OCI-LY1 (cell line): ENCODE results near the gene LRRFIP1.

Experiments used
- H2AFZ ChIP-seq: fragments of 200-600 bp; sonication (generic), shearing (Covaris generic); 2 replicates; pipeline ENCODE4 v1.6.0; 2014; ENCODE audit warnings: antibody characterized with exemption, mild to moderate bottlenecking, low read length
- H3F3A ChIP-seq: fragments of 200-600 bp; sonication (generic), shearing (Covaris generic); 2 replicates; pipeline ENCODE4 v1.6.0; 2014; ENCODE audit warnings: mild to moderate bottlenecking, antibody characterized with exemption, low read length, moderate library complexity; ENCODE audit not compliant: insufficient read depth
- H3K27ac ChIP-seq: fragments of 200-600 bp; sonication (generic); 2 replicates; pipeline ENCODE4 v1.5.1; 2014; ENCODE audit warnings: low read length, mixed run types, mild to moderate bottlenecking, low read depth; ENCODE audit not compliant: poor library complexity, severe bottlenecking
- H3K27me3 ChIP-seq: fragments of 200-600 bp; sonication (generic); 2 replicates; pipeline ENCODE4 v1.6.0; 2014; ENCODE audit warnings: antibody characterized with exemption, mild to moderate bottlenecking, low read length, moderate library complexity; ENCODE audit not compliant: insufficient read depth
- H3K36me3 ChIP-seq: fragments of 200-600 bp; sonication (generic); 2 replicates; pipeline ENCODE4 v1.6.1; 2014; ENCODE audit warnings: mild to moderate bottlenecking, antibody characterized with exemption, low read length, moderate library complexity, mixed read lengths; ENCODE audit not compliant: insufficient read depth
- H3K4me1 ChIP-seq: fragments of 200-600 bp; sonication (generic); 2 replicates; pipeline ENCODE4 v1.5.1; 2014; ENCODE audit warnings: mild to moderate bottlenecking, low read length, moderate library complexity; ENCODE audit not compliant: insufficient read depth, severe bottlenecking
- H3K4me2 ChIP-seq: fragments of 200-600 bp; sonication (generic), shearing (Covaris generic); 2 replicates; pipeline ENCODE4 v1.6.1; 2014; ENCODE audit warnings: low read length
- H3K4me3 ChIP-seq: fragments of 200-600 bp; sonication (generic); 2 replicates; pipeline ENCODE4 v1.5.1; 2014; ENCODE audit warnings: low read length, low read depth, mild to moderate bottlenecking, mixed read lengths; ENCODE audit not compliant: poor library complexity, severe bottlenecking
- H3K79me2 ChIP-seq: fragments of 200-600 bp; shearing (Covaris generic); 2 replicates; pipeline ENCODE4 v1.6.1; 2016; ENCODE audit warnings: mixed run types, low read length, mixed read lengths; ENCODE audit not compliant: insufficient read depth
- H3K9ac ChIP-seq: fragments of 200-600 bp; sonication (generic), shearing (Covaris generic); 2 replicates; pipeline ENCODE4 v1.6.1; 2014; ENCODE audit warnings: mild to moderate bottlenecking, low read length, mixed read lengths
- H3K9me2 ChIP-seq: fragments of 200-600 bp; sonication (generic), shearing (Covaris generic); 2 replicates; pipeline ENCODE4 v1.6.1; 2014; ENCODE audit warnings: low read depth, mild to moderate bottlenecking, low read length, mixed read lengths
- H3K9me3 ChIP-seq: fragments of 200-600 bp; shearing (Covaris generic); 2 replicates; pipeline ENCODE4 v1.6.1; 2014; ENCODE audit warnings: low read length, mixed read lengths
- H4K20me1 ChIP-seq: fragments of 200-600 bp; sonication (generic), shearing (Covaris generic); 2 replicates; pipeline ENCODE4 v1.6.0; 2016; ENCODE audit warnings: mild to moderate bottlenecking, low read length; ENCODE audit not compliant: insufficient read depth
- CTCF ChIP-seq: fragments of 200-600 bp; sonication (generic), shearing (Covaris generic); IDR thresholded peaks from 2 replicates; pipeline ENCODE4 v1.5.1; 2017; ENCODE audit warnings: mild to moderate bottlenecking, antibody characterized with exemption, low read length, moderate library complexity, mixed read lengths
- EZH2 ChIP-seq: fragments of 200-600 bp; sonication (generic), shearing (Covaris generic); IDR thresholded peaks from 2 replicates; pipeline ENCODE4 v1.8.0; 2017; ENCODE audit warnings: borderline replicate concordance, mixed run types, mild to moderate bottlenecking, antibody characterized with exemption, low read length, moderate library complexity, mixed read lengths

The LRRFIP1 gene

GRCh38 chr2:237699870-237700511, 72.6 kb downstream of the LRRFIP1 start:
- Histone ChIP-seq H4K20me1 (no peaks in the 10 kb centered on the region), H3K27ac (peak overlapping the region; percentile 37), H3K27me3 (no peaks in the 10 kb centered on the region), H2AFZ (no peak overlapping the region), H3F3A (0 out of 2 replicates have a peak, but pooled peaks cover 7% of the 10 kb centered on the region), H3K4me2 (peak overlapping the region; percentile 56; the same call in 1 of the 2 replicates), H3K9me2 (no peaks in the 10 kb centered on the region), H3K9me3 (no peaks in the 10 kb centered on the region), H3K4me3 (peak overlapping the region; percentile 16), H3K79me2 (peaks cover 69% of the 10 kb centered on the region), H3K4me1 (peaks cover 88% of the 10 kb centered on the region), H3K9ac (no peak overlapping the region; the same call in 1 of the 2 replicates), H3K36me3 (no peaks in the 10 kb centered on the region; the same call in 1 of the 2 replicates)
- TF ChIP-seq EZH2, result no peak
- TF ChIP-seq CTCF, result no peak

DNA sequence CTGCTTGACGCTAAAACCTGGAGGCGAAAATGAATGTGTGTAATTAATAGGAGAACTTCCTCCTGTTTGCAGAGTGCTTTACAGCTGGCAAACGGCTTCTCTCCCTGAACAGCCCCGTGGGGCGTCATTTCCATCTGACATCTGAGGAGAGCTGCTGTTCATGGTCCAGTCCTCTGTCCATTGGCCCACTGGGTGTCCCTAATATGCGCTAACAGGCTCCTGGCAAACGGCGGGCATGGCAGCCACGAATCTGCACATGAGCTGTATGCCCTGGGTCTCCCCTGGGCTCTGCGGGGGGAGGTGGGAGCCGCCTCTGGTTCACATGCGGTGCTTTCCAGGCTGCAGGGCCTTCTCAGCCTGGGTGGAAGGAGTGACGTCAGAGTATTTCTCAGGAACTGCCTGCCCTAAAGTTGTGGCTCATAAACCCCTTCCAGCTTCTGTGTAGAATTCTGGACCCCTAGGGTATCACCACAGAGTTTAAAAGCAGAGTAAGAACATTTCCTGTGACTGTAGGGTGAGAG, 73.2 kb downstream of the LRRFIP1 start:
- H4K20me1 ChIP-seq, result no peaks in the 10 kb centered on the region

More for the DNA sequence above, 73.2 kb downstream of the LRRFIP1 start:
- Histone ChIP-seq H3K36me3 (no peaks in the 10 kb centered on the region; the same call in 1 of the 2 replicates), H3K27ac (peak overlapping the region; percentile 37), H3K9me3 (no peaks in the 10 kb centered on the region), H3F3A (0 out of 2 replicates have a peak, but pooled peaks cover 7% of the 10 kb centered on the region), H3K9ac (no peak overlapping the region; the same call in 1 of the 2 replicates), H3K9me2 (no peaks in the 10 kb centered on the region), H3K4me1 (peaks cover 82% of the 10 kb centered on the region), H3K4me3 (peak overlapping the region; percentile 16), H3K4me2 (peak overlapping the region; percentile 56; the same call in 1 of the 2 replicates), H3K79me2 (peaks cover 69% of the 10 kb centered on the region), H2AFZ (no peak overlapping the region), H3K27me3 (no peaks in the 10 kb centered on the region)
- no peak for TF ChIP-seq EZH2
- TF ChIP-seq CTCF, result no peak
